NCI-H446 (cell line): Measurements from ENCODE around the gene DNAH2.

Experiments
- DNase-seq, 2 experiments: peaks; one replicate each; lab custom pipeline; 2025; lab: John Stamatoyannopoulos, UW

DNAH2 gene

DNA sequence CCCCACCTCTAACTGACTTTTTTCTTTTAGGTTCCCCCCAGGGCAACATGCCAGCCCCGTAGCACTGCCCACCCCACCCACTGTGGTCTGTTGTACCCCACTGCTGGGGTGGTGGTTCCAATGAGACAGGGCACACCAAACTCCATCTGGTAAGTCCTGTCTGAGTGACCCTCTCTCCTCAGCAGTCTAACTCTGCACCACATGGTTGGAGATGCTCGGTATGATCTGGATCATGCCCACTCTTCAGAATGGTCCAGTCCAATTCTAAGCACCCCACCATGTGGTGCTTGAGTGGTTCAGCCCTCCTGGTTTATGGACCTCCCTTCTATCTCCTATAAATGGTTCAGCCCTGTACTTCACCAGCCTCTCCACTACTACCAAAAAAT lies 122.3 kb downstream of the DNAH2 start:
- DNase-seq = peak in 1 of 2 experiments; percentile 19

GRCh38 chr17:7840441-7840840 lies 122.9 kb downstream of the DNAH2 start:
- DNase-seq = no peak

GRCh38 chr17:7840875-7841274 lies 123.3 kb downstream of the DNAH2 start:
- no peak for DNase-seq

GRCh38 chr17:7841396-7841914 lies 123.9 kb downstream of the DNAH2 start:
- DNase-seq = peak in 1 of 2 experiments; percentile 74

DNA sequence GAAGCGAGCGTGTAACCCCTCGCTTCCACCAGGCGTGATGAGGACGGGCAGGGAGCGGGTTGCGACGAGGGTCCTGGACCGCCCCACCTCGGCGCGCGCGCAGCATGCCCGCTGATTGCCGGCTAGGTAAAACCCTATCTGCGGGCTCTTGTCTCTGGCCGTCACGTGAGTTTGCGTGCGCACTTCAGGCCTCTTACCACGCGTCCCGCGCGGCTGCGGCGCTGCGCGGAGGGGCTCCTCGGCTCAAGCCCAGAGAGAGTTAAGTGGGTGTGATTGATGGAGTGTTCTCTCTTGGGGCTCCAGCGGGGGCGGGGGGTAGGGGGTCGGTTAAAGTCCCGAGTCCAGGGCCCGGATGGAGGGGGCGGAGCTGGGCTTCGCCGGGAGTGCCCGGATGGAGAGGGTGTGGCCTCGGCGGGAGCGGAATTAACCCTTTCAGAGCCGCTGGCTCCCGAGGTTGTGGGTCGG lies 124.4 kb downstream of the DNAH2 start:
- DNase-seq = peak; percentile 75 to 94

GRCh38 chr17:7842380-7843256 lies 125.1 kb downstream of the DNAH2 start:
- DNase-seq = peak in 1 of 2 experiments; percentile 55

DNA sequence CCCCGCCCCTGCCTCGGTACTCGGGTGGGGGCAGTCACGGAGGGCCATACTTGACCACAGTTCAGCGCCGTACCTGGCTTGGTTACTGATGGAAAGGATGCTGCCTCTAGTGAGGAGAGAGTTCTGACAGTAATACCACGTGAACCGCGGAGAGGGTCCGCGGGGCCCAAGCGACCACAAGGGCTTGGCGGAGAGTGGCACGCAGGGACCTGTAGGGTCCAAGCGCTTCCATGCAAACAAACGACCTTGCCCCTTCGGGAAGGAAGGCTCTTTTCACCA lies 125.7 kb downstream of the DNAH2 start:
- DNase-seq = no peak

DNA sequence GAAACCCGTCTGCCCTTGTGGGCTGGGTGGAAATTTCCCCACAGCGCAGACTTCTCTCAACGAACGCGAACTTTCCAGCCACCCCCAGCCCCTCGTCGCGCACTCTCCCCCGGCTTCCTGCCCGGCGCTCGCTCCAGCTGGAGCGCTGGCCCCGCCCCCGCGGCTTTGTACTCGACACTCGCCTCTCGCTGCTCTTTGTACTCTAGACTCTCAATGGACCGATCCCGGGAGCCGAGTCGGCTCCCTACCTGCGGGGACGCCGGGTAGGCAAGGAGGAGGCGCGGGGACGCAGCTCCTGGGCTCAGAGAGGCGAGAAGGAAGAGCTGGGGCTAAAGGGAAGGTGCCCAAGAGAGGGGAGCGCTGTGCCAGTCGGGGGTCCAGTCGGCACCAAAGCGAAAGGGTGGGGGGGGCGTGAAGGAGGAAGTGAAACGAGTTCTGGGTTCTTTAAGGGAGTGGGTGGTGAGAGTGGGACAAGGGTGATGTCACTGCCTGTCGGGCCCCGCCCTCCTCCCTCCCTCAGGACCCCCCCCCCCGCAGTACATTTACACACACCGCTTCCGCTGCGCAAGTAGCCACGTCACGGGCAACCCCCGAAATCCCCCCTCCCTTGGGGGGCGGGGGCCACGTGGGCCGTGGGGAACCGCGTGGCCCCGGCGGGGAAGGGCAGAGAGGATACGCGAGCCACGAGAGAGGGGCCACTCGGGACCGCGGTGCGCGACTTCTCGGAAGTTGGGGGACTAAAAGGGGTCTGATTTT lies 126.2 kb downstream of the DNAH2 start:
- DNase-seq = peak in 1 of 2 experiments; percentile 79

- peak; percentile 86 to 91 for DNase-seq
Observed at GRCh38 chr17:7844292-7845154, 127.0 kb downstream of the DNAH2 start.

GRCh38 chr17:7845359-7846062 lies 128.0 kb downstream of the DNAH2 start:
- no peak for DNase-seq

DNA sequence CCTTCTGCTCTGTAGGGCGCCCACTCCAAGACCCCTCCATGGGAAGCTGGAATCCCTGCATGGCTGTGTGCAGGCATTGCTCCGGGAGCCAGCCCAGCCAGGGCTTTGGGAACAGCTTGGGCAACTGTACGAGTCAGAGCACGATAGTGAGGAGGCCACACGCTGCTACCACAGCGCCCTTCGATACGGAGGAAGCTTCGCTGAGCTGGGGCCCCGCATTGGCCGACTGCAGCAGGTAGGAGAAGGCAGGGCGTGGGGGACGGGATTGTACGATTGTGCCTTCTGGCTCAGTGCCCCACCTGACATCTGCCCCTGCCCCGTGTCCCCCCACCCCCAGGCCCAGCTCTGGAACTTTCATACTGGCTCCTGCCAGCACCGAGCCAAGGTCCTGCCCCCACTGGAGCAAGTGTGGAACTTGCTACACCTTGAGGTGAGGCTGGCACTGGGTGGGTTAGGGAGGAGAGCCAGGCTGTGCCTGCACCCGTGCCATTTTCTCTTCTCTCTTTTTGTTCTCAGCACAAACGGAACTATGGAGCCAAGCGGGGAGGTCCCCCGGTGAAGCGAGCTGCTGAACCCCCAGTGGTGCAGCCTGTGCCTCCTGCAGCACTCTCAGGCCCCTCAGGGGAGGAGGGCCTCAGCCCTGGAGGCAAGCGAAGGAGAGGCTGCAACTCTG lies 128.7 kb downstream of the DNAH2 start:
- no peak for DNase-seq

- DNase-seq = no peak
Observed at GRCh38 chr17:7846765-7847661, 129.5 kb downstream of the DNAH2 start.

DNA sequence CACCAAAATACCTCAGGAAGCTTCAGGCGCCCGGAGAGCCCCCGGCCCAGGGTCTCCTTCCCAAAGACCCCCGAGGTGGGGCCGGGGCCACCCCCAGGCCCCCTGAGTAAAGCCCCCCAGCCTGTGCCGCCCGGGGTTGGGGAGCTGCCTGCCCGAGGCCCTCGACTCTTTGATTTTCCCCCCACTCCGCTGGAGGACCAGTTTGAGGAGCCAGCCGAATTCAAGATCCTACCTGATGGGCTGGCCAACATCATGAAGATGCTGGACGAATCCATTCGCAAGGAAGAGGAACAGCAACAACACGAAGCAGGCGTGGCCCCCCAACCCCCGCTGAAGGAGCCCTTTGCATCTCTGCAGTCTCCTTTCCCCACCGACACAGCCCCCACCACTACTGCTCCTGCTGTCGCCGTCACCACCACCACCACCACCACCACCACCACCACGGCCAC lies 130.6 kb downstream of the DNAH2 start:
- DNase-seq = no peak

DNA sequence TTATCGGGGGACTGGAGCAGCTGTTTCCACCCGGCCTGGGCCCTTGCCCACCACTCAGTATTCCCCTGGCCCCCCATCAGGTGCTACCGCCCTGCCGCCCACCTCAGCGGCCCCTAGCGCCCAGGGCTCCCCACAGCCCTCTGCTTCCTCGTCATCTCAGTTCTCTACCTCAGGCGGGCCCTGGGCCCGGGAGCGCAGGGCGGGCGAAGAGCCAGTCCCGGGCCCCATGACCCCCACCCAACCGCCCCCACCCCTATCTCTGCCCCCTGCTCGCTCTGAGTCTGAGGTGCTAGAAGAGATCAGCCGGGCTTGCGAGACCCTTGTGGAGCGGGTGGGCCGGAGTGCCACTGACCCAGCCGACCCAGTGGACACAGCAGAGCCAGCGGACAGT lies 131.2 kb downstream of the DNAH2 start:
- no peak for DNase-seq

DNA sequence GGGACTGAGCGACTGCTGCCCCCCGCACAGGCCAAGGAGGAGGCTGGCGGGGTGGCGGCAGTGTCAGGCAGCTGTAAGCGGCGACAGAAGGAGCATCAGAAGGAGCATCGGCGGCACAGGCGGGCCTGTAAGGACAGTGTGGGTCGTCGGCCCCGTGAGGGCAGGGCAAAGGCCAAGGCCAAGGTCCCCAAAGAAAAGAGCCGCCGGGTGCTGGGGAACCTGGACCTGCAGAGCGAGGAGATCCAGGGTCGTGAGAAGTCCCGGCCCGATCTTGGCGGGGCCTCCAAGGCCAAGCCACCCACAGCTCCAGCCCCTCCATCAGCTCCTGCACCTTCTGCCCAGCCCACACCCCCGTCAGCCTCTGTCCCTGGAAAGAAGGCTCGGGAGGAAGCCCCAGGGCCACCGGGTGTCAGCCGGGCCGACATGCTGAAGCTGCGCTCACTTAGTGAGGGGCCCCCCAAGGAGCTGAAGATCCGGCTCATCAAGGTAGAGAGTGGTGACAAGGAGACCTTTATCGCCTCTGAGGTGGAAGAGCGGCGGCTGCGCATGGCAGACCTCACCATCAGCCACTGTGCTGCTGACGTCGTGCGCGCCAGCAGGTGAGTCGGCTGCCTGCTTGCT lies 131.7 kb downstream of the DNAH2 start:
- no peak for DNase-seq

GRCh38 chr17:7849751-7850504 lies 132.4 kb downstream of the DNAH2 start:
- no peak for DNase-seq

- no peak for DNase-seq
Observed at GRCh38 chr17:7850701-7851437, 133.3 kb downstream of the DNAH2 start.
